ENCODE data around the gene CTSV.
A peak's percentile ranks its signal among the peaks of the same experiment; 100 is the strongest.
"Not testable (repeated sequence)": the region's sequence is repeated elsewhere in the genome, so short reads cannot be mapped to it uniquely, and the experiment has no call there.

The CTSV gene

GRCh38 chr9:97038611-97039513, at the start of gene CTSV:
CTSV (minus strand) TSS chr9:97039142; CDS start chr9:97038043, 1,099 bp downstream.
- no peaks in the 10 kb centered on the region for H3K9me3 ChIP-seq (ENCODE audit: control insufficient read depth in 1 of 2, low read length in 2 of 2)
- H3K4me3 ChIP-seq (ENCODE audit: low read depth in 1 of 2, low read length in 2 of 2), result peak within 1 kb of the TSS; percentile 72 to 81
- peak within 1 kb of the TSS; percentile 28 to 49 for H3K9ac ChIP-seq (ENCODE audit: low read depth in 1 of 2, low read length in 2 of 2)
- H3K4me1 ChIP-seq (ENCODE audit: control insufficient read depth in 1 of 2, insufficient read depth in 2 of 2, low read length in 2 of 2), result peaks cover 0 to 4% of the 10 kb centered on the region in 2 donors
- no peak within 1 kb of the TSS for H3K27ac ChIP-seq (ENCODE audit: low read depth, low read length)
- H3K27me3 ChIP-seq (ENCODE audit: control insufficient read depth in 1 of 2, insufficient read depth in 2 of 2, low read length in 2 of 2), result peaks cover 11 to 14% of the 10 kb centered on the region in 2 donors
- H3K36me3 ChIP-seq (ENCODE audit: control insufficient read depth in 1 of 2, insufficient read depth in 2 of 2, low read length in 2 of 2), result no peaks in the 10 kb centered on the region

GRCh38 chr9:97087668-97088215, 48.8 kb upstream of the CTSV start:
- H3K9ac ChIP-seq (ENCODE audit: low read depth in 1 of 2, low read length in 2 of 2), result not testable (repeated sequence)

GRCh38 chr9:97084562-97084991, 45.6 kb upstream of the CTSV start:
- not testable (repeated sequence) for H3K36me3 ChIP-seq (ENCODE audit: control insufficient read depth in 1 of 2, insufficient read depth in 2 of 2, low read length in 2 of 2); H3K9ac ChIP-seq (ENCODE audit: low read depth in 1 of 2, low read length in 2 of 2); H3K27ac ChIP-seq (ENCODE audit: low read depth, low read length); H3K9me3 ChIP-seq (ENCODE audit: control insufficient read depth in 1 of 2, low read length in 2 of 2); H3K4me3 ChIP-seq (ENCODE audit: low read depth in 1 of 2, low read length in 2 of 2); H3K27me3 ChIP-seq (ENCODE audit: control insufficient read depth in 1 of 2, insufficient read depth in 2 of 2, low read length in 2 of 2); H3K4me1 ChIP-seq (ENCODE audit: control insufficient read depth in 1 of 2, insufficient read depth in 2 of 2, low read length in 2 of 2)

More at GRCh38 chr9:97087668-97088215, 48.8 kb upstream of the CTSV start:
- not testable (repeated sequence) for H3K4me1 ChIP-seq (ENCODE audit: control insufficient read depth in 1 of 2, insufficient read depth in 2 of 2, low read length in 2 of 2); H3K9me3 ChIP-seq (ENCODE audit: control insufficient read depth in 1 of 2, low read length in 2 of 2); H3K27me3 ChIP-seq (ENCODE audit: control insufficient read depth in 1 of 2, insufficient read depth in 2 of 2, low read length in 2 of 2); H3K4me3 ChIP-seq (ENCODE audit: low read depth in 1 of 2, low read length in 2 of 2); H3K36me3 ChIP-seq (ENCODE audit: control insufficient read depth in 1 of 2, insufficient read depth in 2 of 2, low read length in 2 of 2); H3K27ac ChIP-seq (ENCODE audit: low read depth, low read length)

- Histone ChIP-seq H3K27me3 (ENCODE audit: control insufficient read depth in 1 of 2, insufficient read depth in 2 of 2, low read length in 2 of 2) (peaks cover 0 to 16% of the 10 kb centered on the region in 2 donors), H3K9me3 (ENCODE audit: control insufficient read depth in 1 of 2, low read length in 2 of 2) (no peaks in the 10 kb centered on the region), H3K27ac (ENCODE audit: low read depth, low read length) (no peak overlapping the region), H3K9ac (ENCODE audit: low read depth in 1 of 2, low read length in 2 of 2) (no peak overlapping the region), H3K4me3 (ENCODE audit: low read depth in 1 of 2, low read length in 2 of 2) (no peak overlapping the region), H3K4me1 (ENCODE audit: control insufficient read depth in 1 of 2, insufficient read depth in 2 of 2, low read length in 2 of 2) (no peaks in the 10 kb centered on the region), H3K36me3 (ENCODE audit: control insufficient read depth in 1 of 2, insufficient read depth in 2 of 2, low read length in 2 of 2) (no peaks in the 10 kb centered on the region)
Observed at GRCh38 chr9:97078362-97078761, 39.4 kb upstream of the CTSV start.

GRCh38 chr9:97077452-97078295, 38.7 kb upstream of the CTSV start:
- H3K27me3 ChIP-seq (ENCODE audit: control insufficient read depth in 1 of 2, insufficient read depth in 2 of 2, low read length in 2 of 2), result peaks cover 0 to 16% of the 10 kb centered on the region in 2 donors
- no peak overlapping the region for H3K9ac ChIP-seq (ENCODE audit: low read depth in 1 of 2, low read length in 2 of 2)
- H3K9me3 ChIP-seq (ENCODE audit: control insufficient read depth in 1 of 2, low read length in 2 of 2), result no peaks in the 10 kb centered on the region
- H3K36me3 ChIP-seq (ENCODE audit: control insufficient read depth in 1 of 2, insufficient read depth in 2 of 2, low read length in 2 of 2), result no peaks in the 10 kb centered on the region
- H3K4me3 ChIP-seq (ENCODE audit: low read depth in 1 of 2, low read length in 2 of 2), result no peak overlapping the region
- no peak overlapping the region for H3K27ac ChIP-seq (ENCODE audit: low read depth, low read length)
- H3K4me1 ChIP-seq (ENCODE audit: control insufficient read depth in 1 of 2, insufficient read depth in 2 of 2, low read length in 2 of 2), result no peaks in the 10 kb centered on the region

- not testable (repeated sequence) for H3K4me1 ChIP-seq (ENCODE audit: control insufficient read depth in 1 of 2, insufficient read depth in 2 of 2, low read length in 2 of 2); H3K9ac ChIP-seq (ENCODE audit: low read depth in 1 of 2, low read length in 2 of 2); H3K9me3 ChIP-seq (ENCODE audit: control insufficient read depth in 1 of 2, low read length in 2 of 2); H3K27ac ChIP-seq (ENCODE audit: low read depth, low read length); H3K36me3 ChIP-seq (ENCODE audit: control insufficient read depth in 1 of 2, insufficient read depth in 2 of 2, low read length in 2 of 2); H3K4me3 ChIP-seq (ENCODE audit: low read depth in 1 of 2, low read length in 2 of 2)
- peaks cover 0 to 16% of the 10 kb centered on the region in 2 donors for H3K27me3 ChIP-seq (ENCODE audit: control insufficient read depth in 1 of 2, insufficient read depth in 2 of 2, low read length in 2 of 2)
Observed at GRCh38 chr9:97076731-97077451, 37.9 kb upstream of the CTSV start.

GRCh38 chr9:97076238-97076637, 37.3 kb upstream of the CTSV start:
- Histone ChIP-seq H3K4me1 (ENCODE audit: control insufficient read depth in 1 of 2, insufficient read depth in 2 of 2, low read length in 2 of 2) (no peaks in the 10 kb centered on the region), H3K9ac (ENCODE audit: low read depth in 1 of 2, low read length in 2 of 2) (no peak overlapping the region), H3K9me3 (ENCODE audit: control insufficient read depth in 1 of 2, low read length in 2 of 2) (no peaks in the 10 kb centered on the region), H3K27me3 (ENCODE audit: control insufficient read depth in 1 of 2, insufficient read depth in 2 of 2, low read length in 2 of 2) (peaks cover 0 to 16% of the 10 kb centered on the region in 2 donors), H3K27ac (ENCODE audit: low read depth, low read length) (no peak overlapping the region), H3K36me3 (ENCODE audit: control insufficient read depth in 1 of 2, insufficient read depth in 2 of 2, low read length in 2 of 2) (no peaks in the 10 kb centered on the region), H3K4me3 (ENCODE audit: low read depth in 1 of 2, low read length in 2 of 2) (no peak overlapping the region)

GRCh38 chr9:97075289-97075985, 36.5 kb upstream of the CTSV start:
- no peaks in the 10 kb centered on the region for H3K4me1 ChIP-seq (ENCODE audit: control insufficient read depth in 1 of 2, insufficient read depth in 2 of 2, low read length in 2 of 2)
- no peak overlapping the region for H3K27ac ChIP-seq (ENCODE audit: low read depth, low read length)
- H3K36me3 ChIP-seq (ENCODE audit: control insufficient read depth in 1 of 2, insufficient read depth in 2 of 2, low read length in 2 of 2), result no peaks in the 10 kb centered on the region
- no peak overlapping the region for H3K9ac ChIP-seq (ENCODE audit: low read depth in 1 of 2, low read length in 2 of 2)
- H3K27me3 ChIP-seq (ENCODE audit: control insufficient read depth in 1 of 2, insufficient read depth in 2 of 2, low read length in 2 of 2), result peaks cover 0 to 16% of the 10 kb centered on the region in 2 donors
- no peak overlapping the region for H3K4me3 ChIP-seq (ENCODE audit: low read depth in 1 of 2, low read length in 2 of 2)
- H3K9me3 ChIP-seq (ENCODE audit: control insufficient read depth in 1 of 2, low read length in 2 of 2), result no peaks in the 10 kb centered on the region

GRCh38 chr9:97073506-97073905, 34.6 kb upstream of the CTSV start:
- Histone ChIP-seq H3K27ac (ENCODE audit: low read depth, low read length) (no peak overlapping the region), H3K9ac (ENCODE audit: low read depth in 1 of 2, low read length in 2 of 2) (no peak overlapping the region), H3K4me3 (ENCODE audit: low read depth in 1 of 2, low read length in 2 of 2) (no peak overlapping the region), H3K27me3 (ENCODE audit: control insufficient read depth in 1 of 2, insufficient read depth in 2 of 2, low read length in 2 of 2) (peaks cover 0 to 12% of the 10 kb centered on the region in 2 donors), H3K36me3 (ENCODE audit: control insufficient read depth in 1 of 2, insufficient read depth in 2 of 2, low read length in 2 of 2) (no peaks in the 10 kb centered on the region), H3K9me3 (ENCODE audit: control insufficient read depth in 1 of 2, low read length in 2 of 2) (no peaks in the 10 kb centered on the region), H3K4me1 (ENCODE audit: control insufficient read depth in 1 of 2, insufficient read depth in 2 of 2, low read length in 2 of 2) (no peaks in the 10 kb centered on the region)

Data from duodenal mucosa (tissue), 2 donors.